H1 (cell line): ENCODE results near the gene CDKN1B. TPM values are rescaled to one million over a fixed set of nuclear protein-coding genes. Genes with fewer than 3 reads are reported as not detected.

Source experiments
- CTCF ChIA-PET: fragments of 300-600 bp; sonication (Branson Sonifier 250); formaldehyde crosslinking; loops from one replicate; lab custom pipeline; 2021; ENCODE audit not compliant: partially characterized antibody; lab: Charles Lee
- POLR2A ChIA-PET: fragments of 300-600 bp; sonication (Branson Sonifier 250); formaldehyde crosslinking; loops from one replicate; lab custom pipeline; 2021; ENCODE audit warnings: inconsistent platforms; ENCODE audit not compliant: partially characterized antibody; lab: Charles Lee
- DNase-seq, 2 experiments: peaks; one replicate each; pipeline versions ENCODE4 v3.0.0 to v3.0.0-alpha.2; 2010 to 2022; ENCODE audit warnings: low spot score in 2 of 2, low read depth in 1 of 2, mixed read lengths in 1 of 2
- FAIRE-seq: peaks from 2 replicates; lab custom pipeline; 2011; peaks lifted over from hg19 to GRCh38; lab: Jason Lieb, UNC
- H2AFZ ChIP-seq: 2 replicates; pipeline ENCODE4 v1.8.1; 2012; ENCODE audit warnings: low read length, inconsistent platforms
- H2AK5ac ChIP-seq: 2 replicates; pipeline ENCODE4 v1.6.1; 2013; ENCODE audit warnings: low read depth, low read length
- H2BK120ac ChIP-seq: replicated peaks from 2 replicates; pipeline ENCODE3; 2013; ENCODE audit warnings: low read depth, low read length, inconsistent platforms
- H2BK12ac ChIP-seq: 2 replicates; pipeline ENCODE4 v1.6.1; 2013; ENCODE audit warnings: low read depth, low read length
- H2BK15ac ChIP-seq: 2 replicates; pipeline ENCODE4 v1.6.1; 2013; ENCODE audit warnings: low read length
- H2BK20ac ChIP-seq: 2 replicates; pipeline ENCODE4 v1.6.1; 2013; ENCODE audit warnings: low read length
- H2BK5ac ChIP-seq: 2 replicates; pipeline ENCODE4 v1.6.1; 2013; ENCODE audit warnings: low read depth, low read length
- H3K14ac ChIP-seq: 2 replicates; pipeline ENCODE4 v1.6.1; 2013; ENCODE audit warnings: inconsistent platforms; ENCODE audit not compliant: insufficient read length
- H3K18ac ChIP-seq: 2 replicates; pipeline ENCODE4 v1.6.1; 2013; ENCODE audit warnings: low read length; ENCODE audit errors: extremely low read depth
- H3K23ac ChIP-seq: 2 replicates; pipeline ENCODE4 v1.6.1; 2013; ENCODE audit warnings: inconsistent platforms; ENCODE audit not compliant: insufficient read length
- H3K23me2 ChIP-seq: 2 replicates; pipeline ENCODE4 v1.6.1; 2013; ENCODE audit warnings: low read depth, low read length
- H3K27ac ChIP-seq: 2 replicates; pipeline ENCODE4 v1.6.1; 2011; ENCODE audit warnings: low read depth, low read length, inconsistent platforms
- H3K27me3 ChIP-seq, 4 experiments: replicated peaks in 1 of 4; 1 replicate in 1 of 4; 2 replicates in 3 of 4; pipeline versions ENCODE4 v1.6.1 to v1.8.1; 2011 to 2013; ENCODE audit warnings: low read length in 3 of 4, mild to moderate bottlenecking in 3 of 4, inconsistent platforms in 2 of 4, mixed read lengths in 2 of 4, moderate library complexity in 1 of 4; ENCODE audit not compliant: control insufficient read depth in 3 of 4, insufficient read depth in 3 of 4; ENCODE audit errors: extremely low read depth in 1 of 4
- H3K36me3 ChIP-seq, 4 experiments: 2 replicates each; pipeline versions ENCODE4 v1.6.1 to v1.8.1; 2011 to 2013; ENCODE audit warnings: mild to moderate bottlenecking in 4 of 4, low read length in 3 of 4, moderate library complexity in 2 of 4, control low read depth in 1 of 4, inconsistent platforms in 1 of 4; ENCODE audit not compliant: insufficient read depth in 4 of 4, control insufficient read depth in 2 of 4
- H3K4ac ChIP-seq: replicated peaks from 2 replicates; pipeline ENCODE3; 2013; ENCODE audit warnings: low read length, low read depth, mixed read lengths, inconsistent platforms; ENCODE audit not compliant: insufficient read length
- H3K4me1 ChIP-seq, 4 experiments: replicated peaks in 1 of 4; 1 replicate in 1 of 4; 2 replicates in 3 of 4; pipeline versions ENCODE4 v1.6.1 to v1.8.1; 2011 to 2013; ENCODE audit warnings: low read length in 3 of 4, inconsistent platforms in 2 of 4, mixed read lengths in 1 of 4; ENCODE audit not compliant: insufficient read depth in 4 of 4, control insufficient read depth in 3 of 4
- H3K4me2 ChIP-seq, 2 experiments: 2 replicates each; pipeline versions ENCODE4 v1.6.1 to v1.8.1; 2011 to 2013; ENCODE audit warnings: low read depth in 2 of 2, low read length in 2 of 2, control low read depth in 1 of 2, inconsistent platforms in 1 of 2, mild to moderate bottlenecking in 1 of 2; ENCODE audit not compliant: insufficient read depth in 1 of 2
- H3K4me3 ChIP-seq, 4 experiments: fragments of 200-600, 300-600 bp in 1 of 4; sonication (generic), shearing (Covaris generic), sonication (Bioruptor Twin) in 1 of 4; 2 replicates each; pipeline versions ENCODE4 v1.5.1 to v1.8.1; 2011 to 2016; ENCODE audit warnings: low read length in 4 of 4, low read depth in 3 of 4, control low read depth in 2 of 4, inconsistent platforms in 2 of 4, mild to moderate bottlenecking in 2 of 4, mixed read lengths in 1 of 4, moderate library complexity in 1 of 4; ENCODE audit not compliant: insufficient read depth in 2 of 4; ENCODE audit errors: extremely low read depth in 1 of 4
- H3K56ac ChIP-seq: replicated peaks from 2 replicates; pipeline ENCODE3; 2013; ENCODE audit warnings: low read depth, mild to moderate bottlenecking, mixed read lengths, low read length, inconsistent platforms; ENCODE audit not compliant: insufficient read length
- H3K79me1 ChIP-seq: 2 replicates; pipeline ENCODE4 v1.6.1; 2013; ENCODE audit warnings: low read depth, low read length, control low read depth
- H3K79me2 ChIP-seq, 2 experiments: 2 replicates each; pipeline versions ENCODE4 v1.6.1 to v1.8.1; 2012 to 2013; ENCODE audit warnings: low read length in 2 of 2, mild to moderate bottlenecking in 2 of 2, inconsistent platforms in 1 of 2; ENCODE audit not compliant: insufficient read depth in 2 of 2, control insufficient read depth in 1 of 2
- H3K9ac ChIP-seq, 4 experiments: replicated peaks in 1 of 4; 1 replicate in 1 of 4; 2 replicates in 3 of 4; pipeline versions ENCODE4 v1.6.1 to v1.8.1; 2011 to 2013; ENCODE audit warnings: low read depth in 3 of 4, low read length in 3 of 4, control low read depth in 2 of 4, mild to moderate bottlenecking in 2 of 4, moderate library complexity in 2 of 4, inconsistent platforms in 1 of 4; ENCODE audit errors: extremely low read depth in 1 of 4
- H3K9me3 ChIP-seq, 2 experiments: 2 replicates each; pipeline versions ENCODE4 v1.6.1 to v1.8.1; 2012 to 2013; ENCODE audit warnings: mild to moderate bottlenecking in 2 of 2, moderate library complexity in 2 of 2, control low read depth in 1 of 2, inconsistent platforms in 1 of 2, low read depth in 1 of 2, low read length in 1 of 2, mixed read lengths in 1 of 2; ENCODE audit not compliant: insufficient read depth in 2 of 2
- H4K20me1 ChIP-seq, 2 experiments: replicated peaks in 1 of 2; 2 replicates each; pipeline versions ENCODE3 to v1.8.1; 2011 to 2013; ENCODE audit warnings: inconsistent platforms in 2 of 2, low read length in 2 of 2, mild to moderate bottlenecking in 1 of 2; ENCODE audit not compliant: insufficient read depth in 2 of 2, control insufficient read depth in 1 of 2
- H4K5ac ChIP-seq: 2 replicates; pipeline ENCODE4 v1.6.1; 2013; ENCODE audit warnings: low read length, low read depth, mixed read lengths, inconsistent platforms; ENCODE audit not compliant: insufficient read length
- H4K8ac ChIP-seq: 2 replicates; pipeline ENCODE4 v1.8.0; 2013; ENCODE audit warnings: mild to moderate bottlenecking, moderate library complexity, low read length, inconsistent platforms; ENCODE audit not compliant: insufficient read depth; ENCODE audit errors: extremely low read depth
- H4K91ac ChIP-seq: replicated peaks from 2 replicates; pipeline ENCODE3; 2013; ENCODE audit warnings: low read length, mixed read lengths, inconsistent platforms; ENCODE audit not compliant: insufficient read length
- BACH1 ChIP-seq: IDR thresholded peaks from 2 replicates; pipeline ENCODE4 v1.6.1; 2012; ENCODE audit warnings: low read length, improper control_type of control experiment
- CEBPB ChIP-seq: IDR thresholded peaks from 2 replicates; pipeline ENCODE4 v1.6.1; 2012; ENCODE audit warnings: low read depth, low read length
- CREB1 ChIP-seq: IDR thresholded peaks from 2 replicates; pipeline ENCODE4 v1.6.1; 2012; ENCODE audit warnings: inconsistent platforms
- CTBP2 ChIP-seq: IDR thresholded peaks from 2 replicates; pipeline ENCODE4 v1.7.0; 2011; ENCODE audit warnings: borderline replicate concordance, mild to moderate bottlenecking, moderate library complexity, mixed read lengths, low read length; ENCODE audit not compliant: insufficient read depth, insufficient read length
- FOSL1 ChIP-seq: IDR thresholded peaks from 2 replicates; pipeline ENCODE4 v1.6.1; 2011; ENCODE audit warnings: mild to moderate bottlenecking, low read depth, low read length, moderate library complexity; ENCODE audit not compliant: insufficient read depth
- SP2 ChIP-seq: IDR thresholded peaks from 2 replicates; pipeline ENCODE4 v1.6.1; 2012; ENCODE audit warnings: mild to moderate bottlenecking, low read length, inconsistent platforms
- TEAD4 ChIP-seq: IDR thresholded peaks from 2 replicates; pipeline ENCODE4 v1.6.1; 2012; ENCODE audit warnings: low read depth, low read length, inconsistent platforms, mixed read lengths
- WGBS, 2 experiments: shearing (Covaris generic) in 1 of 2; methylation state at CpG; one replicate each; pipeline versions ENCODE4 v1.1.6 to v1.1.7; 2013 to 2015; ENCODE audit warnings: low lambda C conversion rate in 2 of 2, mixed read lengths in 2 of 2, inconsistent platforms in 1 of 2, low coverage in 1 of 2, missing lambda C conversion rate in 1 of 2; ENCODE audit not compliant: insufficient replicate concordance in 2 of 2, insufficient coverage in 1 of 2, insufficient read length in 1 of 2; ENCODE audit errors: extremely low coverage in 1 of 2, missing lambda C conversion rate in 1 of 2; 5-methylcytosine and 5-hydroxymethylcytosine counted together
- polyA plus RNA-seq, 7 experiments: library from polyadenylated mRNA; depleted of rRNA in 3 of 7; stranded (reverse) in 5 of 7; unstranded in 2 of 7; fragments of >200 nt in 5 of 7; fragments of 200-250 nt in 2 of 7; gene quantifications; 1 replicate in 5 of 7; 2 replicates in 1 of 7; 4 replicates in 1 of 7; pipeline versions ENCODE4 v1.2.1 to v1.2.3, GENCODE V29; 2011 to 2013; ENCODE audit warnings: missing spikeins in 2 of 7, mixed read lengths in 2 of 7
- total RNA-seq: library from RNA; stranded (reverse); fragmentation: NEBNext Ultra II Directional; extraction: Animal tissue kit (Norgen Biotek cat#: 25700); gene quantifications from 2 replicates; pipeline ENCODE4 v1.2.1, GENCODE V29; 2021

The CDKN1B gene
- total and polyA plus RNA-seq, 2 of the 8 experiments (the other 6 are each of a cell fraction or from before 2014, with no cell fraction given) = 6.5 to 27.2 TPM

GRCh38 chr12:12741660-12742059, 24.5 kb downstream of the CDKN1B start:
- Histone ChIP-seq H3K27ac (no peak overlapping the region), H3K36me3 (no peaks in the 10 kb centered on the region), H4K91ac (no peak overlapping the region), H3K23me2 (no peaks in the 10 kb centered on the region), H3K79me2 (no peaks in the 10 kb centered on the region), H2AK5ac (no peak overlapping the region), H3K4me2 (no peak overlapping the region), H3K23ac (no peak overlapping the region), H2BK15ac (no peak overlapping the region), H3K18ac (no peak overlapping the region), H2BK20ac (no peak overlapping the region), H3K9me3 (no peaks in the 10 kb centered on the region), H3K4me3 (no peak overlapping the region), H3K9ac (no peak overlapping the region), H3K4me1 (no peaks in the 10 kb centered on the region), H4K5ac (no peak overlapping the region)
- CTCF ChIA-PET = interaction anchor here (0.6 to 1.3 kb wide), 5 partner anchors 8 to 319 kb away, joined by 3 to 4 read pairs (median 3); no protein-coding TSS in a partner anchor
- POLR2A ChIA-PET = interaction anchor here (0.6 kb wide), 1 partner anchor 16 kb away, joined by 3 read pairs; no protein-coding TSS in a partner anchor
- no peak for FAIRE-seq
- TF ChIP-seq CREB1 = no peak
- TF ChIP-seq SP2 = no peak
- no peak for TF ChIP-seq TEAD4
- TF ChIP-seq BACH1 = no peak
- no peak for TF ChIP-seq CTBP2
- no peak for TF ChIP-seq CEBPB
- no peak for TF ChIP-seq FOSL1
- TF ChIP-seq, all 59 proteins: peak for 0
- Histone ChIP-seq H2BK5ac (no peak overlapping the region), H4K20me1 (no peaks in the 10 kb centered on the region), H4K8ac (no peak overlapping the region), H2BK120ac (no peak overlapping the region), H3K79me1 (no peaks in the 10 kb centered on the region), H3K14ac (no peak overlapping the region), H3K27me3 (no peaks in the 10 kb centered on the region), H2BK12ac (no peak overlapping the region), H3K56ac (no peak overlapping the region), H3K4ac (no peak overlapping the region), H2AFZ (no peak overlapping the region)
- WGBS, 2 experiments = 91% methylated on average over 3 of the region's 3 CpGs; no CpG with 5 or more reads in 1 of the 2 experiments
- no peak for DNase-seq
